GM18858 (cell line): ENCODE data around the gene SRRM5.
A peak's percentile ranks its signal among the peaks of the same experiment; 100 is the strongest.
"Not testable (repeated sequence)": the region's sequence is repeated elsewhere in the genome, so short reads cannot be mapped to it uniquely, and the experiment has no call there.

Experiments used
- ATAC-seq: cut with Tn5 transposase; IDR thresholded peaks from one replicate; pipeline ENCODE4 v1.9.1; 2021; ENCODE audit not compliant: unreplicated experiment

Gene SRRM5

DNA sequence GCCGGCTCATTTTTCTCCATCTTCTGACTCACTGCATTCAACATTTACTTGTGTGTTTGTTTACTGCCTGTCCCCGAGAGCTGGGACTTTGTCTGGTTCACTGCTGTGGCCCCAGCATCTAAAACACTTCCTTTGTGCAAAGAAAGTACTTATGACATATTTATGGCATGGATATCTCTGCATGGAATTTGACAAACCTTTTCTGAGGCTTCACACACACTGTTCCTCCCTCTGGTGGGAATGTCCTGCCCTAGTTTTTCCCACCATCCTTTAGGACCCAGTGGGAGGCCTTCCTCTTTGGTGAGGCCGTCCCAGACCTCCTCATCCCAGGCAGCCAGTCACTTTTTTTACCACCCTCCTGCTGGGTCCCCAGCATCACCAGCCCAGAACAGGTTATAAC is 1.4 kb upstream of the SRRM5 start:
- no peak for ATAC-seq

DNA sequence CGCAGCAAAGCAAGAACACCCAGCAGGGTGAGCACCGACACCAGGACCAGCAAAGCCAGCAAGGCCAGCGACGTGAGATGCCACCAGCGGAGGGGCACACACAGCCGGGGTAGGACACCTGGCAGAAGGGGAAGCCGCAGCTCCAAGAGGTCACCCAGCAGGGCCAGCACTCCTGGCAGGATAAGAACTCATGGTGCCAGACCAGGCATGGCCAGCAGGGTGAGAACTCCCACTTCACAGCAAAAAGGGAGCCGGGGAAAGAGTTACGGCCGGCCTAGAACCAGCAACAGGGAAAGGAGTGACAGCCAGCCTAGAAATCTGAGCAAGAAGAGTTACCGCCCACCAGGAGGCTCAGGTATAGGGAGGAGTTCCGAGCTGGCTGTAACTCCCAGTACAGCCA is 486 bp downstream of the SRRM5 start:
- ATAC-seq = no peak

DNA sequence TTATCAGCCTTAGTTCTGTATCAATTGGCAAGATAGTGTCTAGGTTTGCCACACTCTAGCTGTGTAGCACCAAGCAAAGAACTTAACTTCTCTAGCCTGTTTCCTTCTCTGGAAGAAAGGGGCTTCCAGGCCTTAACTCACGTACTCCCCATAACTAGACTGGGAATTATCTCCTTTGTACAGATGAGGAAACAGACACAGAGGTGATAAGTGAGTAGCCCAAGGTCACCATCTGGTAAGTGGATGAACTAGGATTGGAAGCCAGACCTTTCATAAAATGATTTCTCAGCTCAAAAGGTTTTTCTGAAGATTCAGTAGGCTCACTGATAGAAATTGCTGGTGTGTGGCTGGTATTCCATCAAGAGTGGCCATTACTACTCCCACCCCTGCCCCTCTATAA is 4.4 kb downstream of the SRRM5 start:
- ATAC-seq = no peak

DNA sequence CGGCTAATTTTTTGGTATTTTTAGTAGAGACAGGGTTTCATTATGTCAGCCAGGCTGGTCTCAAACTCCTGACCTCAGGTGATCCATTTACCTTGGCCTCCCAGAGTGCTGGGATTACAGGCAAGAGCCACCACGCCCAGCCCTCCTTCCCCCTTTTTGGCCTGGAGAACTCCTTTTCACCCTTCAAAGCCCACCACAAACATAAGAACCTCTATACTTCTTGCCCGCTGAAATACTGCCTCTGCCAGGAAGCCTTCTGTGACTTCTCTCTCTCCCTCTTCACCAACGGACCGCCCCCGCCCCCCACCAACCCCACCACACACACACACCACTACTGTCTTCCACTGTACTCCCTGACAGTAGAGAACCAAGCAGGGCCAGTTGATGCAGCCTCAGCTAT is 5.1 kb downstream of the SRRM5 start:
- no peak for ATAC-seq

DNA sequence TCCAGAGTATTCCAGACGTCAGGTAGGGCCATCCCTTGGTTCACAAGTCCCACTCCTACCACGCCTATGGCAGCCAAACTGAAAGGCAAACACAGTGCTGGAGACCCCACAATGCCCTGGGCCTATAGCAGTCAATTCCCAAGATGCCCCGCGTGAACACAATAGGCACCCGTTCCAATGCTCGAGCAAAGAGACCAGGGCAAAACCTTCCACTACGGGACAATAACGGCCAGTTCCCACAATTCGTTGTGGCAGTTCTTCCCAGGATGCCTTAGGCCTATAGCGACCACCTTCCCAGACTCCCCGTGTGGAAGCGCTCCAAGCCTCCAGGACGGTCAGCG is 7.0 kb downstream of the SRRM5 start:
- no peak for ATAC-seq

- peak; percentile 67 for ATAC-seq
Observed at GRCh38 chr19:43619262-43620060, 7.6 kb downstream of the SRRM5 start, which contains the start of gene ZNF428. ZNF428 (minus strand) TSS chr19:43619629; CDS start chr19:43614304, 5,325 bp downstream.

DNA sequence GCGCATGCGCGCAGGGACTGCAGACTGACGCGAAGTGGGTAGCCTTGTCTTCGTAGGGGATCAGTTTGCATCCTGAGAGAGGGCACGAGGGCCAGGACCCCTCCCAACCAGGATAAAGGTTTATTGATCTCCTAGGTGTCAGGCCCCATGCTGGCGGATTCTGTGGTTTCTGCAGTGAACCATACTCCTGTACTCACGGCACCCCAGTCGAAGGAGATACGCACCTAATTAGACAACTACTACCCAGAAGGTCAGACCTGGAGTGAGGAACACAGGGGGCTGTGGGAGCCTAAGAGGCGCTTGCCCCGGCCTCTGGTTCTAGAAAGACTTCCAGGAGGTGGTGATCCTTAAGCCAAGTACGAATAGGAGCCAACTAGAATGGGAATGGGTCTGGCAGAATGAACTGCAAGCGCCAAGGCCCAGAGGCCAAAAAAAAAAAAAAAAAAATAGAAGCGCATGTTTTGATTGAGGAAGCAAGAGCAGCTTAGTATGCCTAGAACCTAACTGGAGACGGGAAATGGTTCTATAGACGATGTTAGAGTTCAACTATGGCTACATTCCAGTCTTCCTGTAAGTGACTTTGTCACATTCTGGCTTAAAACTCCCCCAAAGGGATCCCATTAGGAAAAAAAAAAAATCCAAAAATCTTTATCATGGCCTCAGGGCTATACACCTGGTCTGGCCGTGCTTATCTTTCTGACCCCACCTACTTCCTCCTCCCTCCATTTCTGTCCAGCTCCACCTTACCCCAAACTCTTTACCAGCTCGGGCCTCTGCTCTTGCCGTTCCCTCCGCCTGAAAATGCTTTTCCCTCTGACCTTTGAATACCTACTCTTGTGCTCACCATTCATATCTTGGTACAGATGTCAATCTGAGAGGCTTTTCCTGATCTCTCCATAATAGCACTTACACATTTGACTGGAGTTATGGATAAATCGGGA is 8.4 kb downstream of the SRRM5 start:
- ATAC-seq = no peak

- ATAC-seq = no peak
Observed at GRCh38 chr19:43622070-43622469, 10.2 kb downstream of the SRRM5 start.

GRCh38 chr19:43622956-43623355 is 11.1 kb downstream of the SRRM5 start:
- no peak for ATAC-seq

DNA sequence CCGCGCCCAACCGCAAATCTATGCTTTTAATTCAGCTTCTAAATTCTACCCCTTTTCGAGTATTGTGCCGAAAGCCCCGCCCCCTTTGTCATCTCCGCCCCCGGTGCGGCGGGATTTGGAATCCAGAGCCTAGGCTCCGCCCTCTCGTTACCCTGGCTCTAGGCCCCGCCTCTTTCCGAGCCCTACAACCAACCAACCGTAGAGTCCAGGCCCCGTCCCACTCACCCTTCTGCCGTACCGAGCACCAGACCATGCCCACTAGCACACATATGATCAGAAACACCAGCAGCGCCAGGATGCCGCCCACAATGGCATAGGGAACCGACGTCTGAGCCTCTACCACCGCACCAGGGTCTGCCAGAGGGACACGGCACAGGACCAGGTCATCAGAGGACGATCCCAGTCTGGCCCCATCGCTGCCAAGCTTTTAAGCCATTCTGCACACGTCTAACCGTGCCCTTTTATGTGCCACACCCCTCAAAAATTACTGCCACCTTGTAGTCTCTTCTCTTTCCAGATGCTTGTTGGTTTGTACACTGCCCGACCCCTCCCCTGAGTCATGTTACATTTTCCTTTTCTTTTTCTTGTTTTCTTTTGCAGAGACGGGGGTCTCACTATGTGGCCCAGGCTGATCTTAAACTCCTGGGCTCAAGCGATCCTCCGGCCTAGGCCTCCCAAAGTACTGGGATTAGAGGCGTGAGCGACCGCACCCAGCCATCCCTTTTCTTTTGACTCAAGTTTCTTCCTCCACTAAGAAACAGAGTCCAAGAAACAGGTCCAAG is 12.2 kb downstream of the SRRM5 start:
- ATAC-seq = no peak

- ATAC-seq = no peak
Observed at GRCh38 chr19:43624933-43625332, 13.0 kb downstream of the SRRM5 start.

GRCh38 chr19:43625918-43626579 is 14.2 kb downstream of the SRRM5 start:
- no peak for ATAC-seq

- no peak for ATAC-seq
Observed at GRCh38 chr19:43626838-43627237, 14.9 kb downstream of the SRRM5 start.

DNA sequence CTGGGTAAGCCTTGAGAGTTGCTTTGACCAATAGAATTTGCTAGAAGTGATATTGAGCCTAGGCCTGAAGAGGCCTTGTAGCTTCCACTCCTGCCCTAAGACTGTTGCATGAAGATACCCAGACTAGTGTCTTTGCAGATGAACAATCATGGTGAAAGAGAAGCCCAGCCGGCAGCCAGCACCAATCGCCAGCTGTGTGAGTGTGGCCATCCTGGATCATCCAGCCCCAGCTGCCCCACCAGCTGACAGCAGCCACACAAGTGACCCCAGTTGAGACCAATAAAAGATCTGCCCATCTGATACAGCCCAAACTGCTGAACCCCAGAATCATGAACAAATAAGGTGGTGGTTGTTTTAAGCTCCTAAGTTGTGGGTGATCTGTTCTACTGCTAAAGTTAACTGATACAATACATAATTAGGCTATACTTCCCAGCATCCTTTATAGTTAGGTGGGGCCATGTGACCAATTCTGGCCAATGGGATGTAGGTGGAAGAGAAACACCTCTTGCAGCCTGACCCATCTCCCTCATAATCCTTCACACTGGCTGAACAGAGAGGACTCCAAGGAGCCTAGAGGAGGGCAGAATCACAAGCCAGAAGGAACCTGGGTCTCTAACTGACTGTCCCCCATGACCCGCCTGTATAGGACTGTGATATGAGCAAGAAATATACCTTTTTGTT is 16.9 kb downstream of the SRRM5 start:
- ATAC-seq = no peak

GRCh38 chr19:43631491-43631890 is 19.6 kb downstream of the SRRM5 start:
- no peak for ATAC-seq

DNA sequence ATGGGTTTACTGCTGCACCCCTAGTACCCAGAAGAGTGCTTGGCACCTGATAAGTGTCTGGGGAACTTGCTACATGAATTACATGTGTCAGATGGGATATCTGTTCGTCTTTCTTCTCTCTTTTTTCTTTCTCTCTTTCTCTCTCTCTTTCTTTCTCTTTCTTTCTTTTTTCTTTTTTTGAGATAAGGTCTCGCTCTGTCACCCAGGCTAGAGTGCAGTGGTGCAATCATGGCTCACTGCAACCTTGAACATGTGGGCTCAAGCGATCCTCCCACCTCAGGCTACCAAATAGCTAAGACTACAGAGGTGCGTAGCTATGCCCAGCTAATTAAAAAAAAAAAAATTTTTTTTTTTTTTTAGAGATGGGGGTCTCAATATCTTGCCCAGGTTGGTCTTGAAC is 21.6 kb downstream of the SRRM5 start:
- ATAC-seq = no peak

GRCh38 chr19:43634068-43634467 is 22.2 kb downstream of the SRRM5 start:
- no peak for ATAC-seq

- ATAC-seq = no peak
Observed at GRCh38 chr19:43634506-43634871, 22.6 kb downstream of the SRRM5 start.

DNA sequence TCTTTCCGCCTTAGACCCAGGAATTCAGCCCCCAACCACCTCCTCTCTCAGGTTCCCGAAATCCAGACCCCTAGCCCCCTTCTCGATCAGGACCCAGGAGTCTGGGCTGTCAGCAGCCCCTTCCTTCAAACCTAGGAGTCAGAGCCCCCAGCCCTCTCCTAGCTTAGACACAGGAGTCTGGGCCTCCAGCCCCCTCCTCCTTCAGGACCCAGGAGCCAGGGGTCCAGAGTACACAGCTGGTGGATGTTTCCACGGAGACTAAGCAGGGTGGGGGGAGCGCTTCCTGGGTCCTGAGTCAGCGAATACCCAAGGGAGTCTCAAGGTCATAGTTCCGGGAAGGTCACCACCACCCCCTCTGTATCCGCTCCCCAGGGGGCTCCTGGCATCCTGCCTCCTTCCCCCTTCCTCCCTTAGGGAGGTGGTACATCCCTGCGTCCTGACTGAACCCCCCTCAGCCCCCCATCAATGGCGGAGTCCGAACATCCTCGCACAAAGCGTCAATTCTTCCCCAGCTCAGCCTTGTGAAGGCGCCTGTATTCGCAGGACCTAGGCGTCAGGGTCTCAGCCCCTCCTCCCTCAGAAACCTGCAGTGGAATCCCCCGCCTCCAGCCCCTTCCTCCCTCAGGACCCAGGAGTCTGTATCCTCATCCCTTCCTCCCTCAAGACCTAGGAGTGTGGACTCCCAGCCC is 23.1 kb downstream of the SRRM5 start:
- no peak for ATAC-seq

GRCh38 chr19:43635561-43635940 is 23.7 kb downstream of the SRRM5 start:
- not testable (repeated sequence) for ATAC-seq
